GM12892 (cell line): ENCODE measurements around the gene AOPEP.

Source experiments
- POLR2A ChIP-seq: IDR thresholded peaks from 2 replicates; pipeline ENCODE4 v1.6.1; 2011; ENCODE audit warnings: low read depth, low read length, control low read depth
- POLR2AphosphoS5 ChIP-seq: IDR thresholded peaks from 2 replicates; pipeline ENCODE4 v1.6.1; 2011; ENCODE audit warnings: low read depth, low read length, control low read depth
- TAF1 ChIP-seq: IDR thresholded peaks from 2 replicates; pipeline ENCODE4 v1.6.1; 2011; ENCODE audit warnings: low read depth, mild to moderate bottlenecking, control low read depth, low read length, borderline replicate concordance

DNA sequence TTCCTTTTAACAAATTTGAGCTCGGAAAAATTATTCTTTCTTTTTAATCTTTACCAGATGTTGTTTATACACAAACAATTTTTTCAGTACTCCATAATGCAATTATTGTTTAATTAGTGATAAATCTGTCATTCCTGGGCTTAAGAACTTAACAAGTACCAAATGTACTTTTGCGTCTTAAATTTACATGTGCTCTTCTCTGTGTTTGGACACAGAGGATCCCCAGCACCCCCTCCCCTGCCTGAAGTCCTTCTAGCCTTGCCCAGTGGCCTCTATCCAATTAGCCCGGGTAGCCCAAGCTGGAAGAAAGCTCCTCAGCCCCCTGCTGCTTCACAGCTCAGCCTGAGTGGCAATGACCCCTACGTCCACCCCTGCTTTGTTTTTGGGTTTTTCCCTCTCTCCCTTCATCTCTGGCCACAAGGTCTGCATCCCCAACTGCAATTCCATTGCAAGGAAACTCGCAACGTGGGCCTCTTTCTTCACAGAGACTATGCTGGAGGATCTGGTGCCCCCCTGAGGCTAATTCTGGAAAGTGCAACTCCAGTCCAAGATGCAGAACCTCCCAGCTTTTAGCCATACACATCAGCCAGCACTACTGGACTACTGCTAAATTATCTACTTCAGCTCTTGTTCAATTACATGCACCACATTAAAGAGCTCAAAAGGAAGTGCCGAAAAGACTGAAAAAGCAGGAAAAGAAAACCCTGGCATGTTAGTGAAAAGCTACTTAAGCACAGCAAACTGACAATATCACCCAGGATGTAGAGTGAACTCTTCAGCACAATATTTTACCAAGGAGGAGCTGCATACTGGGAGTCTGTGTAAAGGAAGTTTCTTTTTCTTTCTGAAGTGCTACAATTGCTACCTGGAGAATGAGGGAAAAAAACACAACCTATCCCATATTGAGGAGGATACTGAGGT lies 404.8 kb downstream of the AOPEP start:
- TF ChIP-seq POLR2A (no peak), POLR2AphosphoS5 (no peak), TAF1 (no peak)
